Transverse colon (tissue), 4 donors: ENCODE results near the gene ADAMTS8.

Experiments used
- POLR2A ChIP-seq: fragments of 450-650 bp; IDR thresholded peaks from one replicate; pipeline ENCODE4 v1.6.1; 2016; ENCODE audit warnings: antibody characterized with exemption, mild to moderate bottlenecking, moderate library complexity
- POLR2AphosphoS5 ChIP-seq, 3 donors: sonication (generic); formaldehyde crosslinking; IDR thresholded peaks; one replicate each; pipeline ENCODE4 v1.6.1; 2016; ENCODE audit warnings: antibody characterized with exemption in 3 of 3
- TF ChIP-seq, protein P1 (sequence below), 5 experiments: fragments of 200-600 bp in 3 of 5; fragments of 450-650 bp in 2 of 5; sonication (generic) in 3 of 5; IDR thresholded peaks; 1 replicate in 2 of 5; 2 replicates in 3 of 5; pipeline ENCODE4 v1.5.1; 2016 to 2017; ENCODE audit warnings: antibody characterized with exemption in 5 of 5, inconsistent platforms in 3 of 5, mild to moderate bottlenecking in 2 of 5, moderate library complexity in 1 of 5

DNA sequence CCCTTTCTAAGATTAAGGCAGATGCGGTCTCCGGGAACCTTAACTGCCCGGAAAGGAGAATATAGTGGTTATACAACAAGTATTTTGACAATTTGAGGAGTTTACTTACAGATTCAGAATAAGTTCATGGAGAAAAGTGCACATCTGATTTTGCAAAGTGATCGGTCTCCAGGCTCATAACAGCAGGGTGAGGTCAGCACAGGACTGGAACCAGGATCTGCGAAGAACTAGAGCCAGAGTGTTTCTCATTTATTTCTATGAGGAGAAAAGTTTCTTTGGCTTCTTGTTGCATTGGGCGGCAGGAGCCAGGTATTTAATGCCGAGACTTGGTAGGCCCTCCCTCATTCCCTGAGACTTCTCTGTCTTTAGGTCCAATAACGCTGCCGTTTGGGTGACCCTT is 23.8 kb upstream of the ADAMTS8 start:
- no peak for TF ChIP-seq POLR2AphosphoS5 (IDR thresholded peaks at IDR 0.05)
- TF ChIP-seq, protein P1, sequence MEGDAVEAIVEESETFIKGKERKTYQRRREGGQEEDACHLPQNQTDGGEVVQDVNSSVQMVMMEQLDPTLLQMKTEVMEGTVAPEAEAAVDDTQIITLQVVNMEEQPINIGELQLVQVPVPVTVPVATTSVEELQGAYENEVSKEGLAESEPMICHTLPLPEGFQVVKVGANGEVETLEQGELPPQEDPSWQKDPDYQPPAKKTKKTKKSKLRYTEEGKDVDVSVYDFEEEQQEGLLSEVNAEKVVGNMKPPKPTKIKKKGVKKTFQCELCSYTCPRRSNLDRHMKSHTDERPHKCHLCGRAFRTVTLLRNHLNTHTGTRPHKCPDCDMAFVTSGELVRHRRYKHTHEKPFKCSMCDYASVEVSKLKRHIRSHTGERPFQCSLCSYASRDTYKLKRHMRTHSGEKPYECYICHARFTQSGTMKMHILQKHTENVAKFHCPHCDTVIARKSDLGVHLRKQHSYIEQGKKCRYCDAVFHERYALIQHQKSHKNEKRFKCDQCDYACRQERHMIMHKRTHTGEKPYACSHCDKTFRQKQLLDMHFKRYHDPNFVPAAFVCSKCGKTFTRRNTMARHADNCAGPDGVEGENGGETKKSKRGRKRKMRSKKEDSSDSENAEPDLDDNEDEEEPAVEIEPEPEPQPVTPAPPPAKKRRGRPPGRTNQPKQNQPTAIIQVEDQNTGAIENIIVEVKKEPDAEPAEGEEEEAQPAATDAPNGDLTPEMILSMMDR (IDR thresholded peaks at IDR 0.05): no peak
- no peak for TF ChIP-seq POLR2A
